Measurements from ENCODE around the gene IL9. TPM values are rescaled to one million over a fixed set of nuclear protein-coding genes. Genes with fewer than 3 reads are reported as not detected.

The IL9 gene
- under 1 TPM; 0.43 to 0.93 TPM for total RNA-seq

GRCh38 chr5:135895474-135896006, at the start of gene IL9:
Gene IL9 (minus strand): TSS chr5:135895841. CDS start chr5:135895816, 25 bp downstream.
- ATAC-seq (no peak), DNase-seq (ENCODE audit: low spot score in 2 of 2) (no peak)
- Mint-ChIP-seq H3K27ac (no peak within 1 kb of the TSS), H3K36me3 (no peaks in the 10 kb centered on the region), H3K9me3 (no peaks in the 10 kb centered on the region)

- Mint-ChIP-seq H3K36me3 (no peaks in the 10 kb centered on the region), H3K9me3 (no peaks in the 10 kb centered on the region), H3K27ac (no peak overlapping the region)
- ATAC-seq, result no peak
- peak in 1 of 2 donors; percentile 29 for DNase-seq (ENCODE audit: low spot score in 2 of 2)
Observed at GRCh38 chr5:135944967-135945560, 49.4 kb upstream of the IL9 start.

GRCh38 chr5:135944564-135944963, 48.9 kb upstream of the IL9 start:
- no peaks in the 10 kb centered on the region for H3K36me3 Mint-ChIP-seq

GRCh38 chr5:135942202-135942771, 46.6 kb upstream of the IL9 start:
- H3K27ac Mint-ChIP-seq, result no peak overlapping the region
- ATAC-seq (no peak), DNase-seq (ENCODE audit: low spot score in 2 of 2) (no peak)
- H3K36me3 Mint-ChIP-seq, result no peaks in the 10 kb centered on the region
- H3K9me3 Mint-ChIP-seq, result no peaks in the 10 kb centered on the region

More at GRCh38 chr5:135944564-135944963, 48.9 kb upstream of the IL9 start:
- no peak for ATAC-seq
- no peak overlapping the region for H3K27ac Mint-ChIP-seq
- DNase-seq (ENCODE audit: low spot score in 2 of 2), result no peak
- H3K9me3 Mint-ChIP-seq, result no peaks in the 10 kb centered on the region

GRCh38 chr5:135941711-135942110, 46.1 kb upstream of the IL9 start:
- no peaks in the 10 kb centered on the region for H3K9me3 Mint-ChIP-seq

GRCh38 chr5:135937245-135937911, 41.7 kb upstream of the IL9 start:
- no peaks in the 10 kb centered on the region for H3K9me3 Mint-ChIP-seq
- no peak for ATAC-seq
- DNase-seq (ENCODE audit: low spot score in 2 of 2), result no peak
- H3K36me3 Mint-ChIP-seq, result no peaks in the 10 kb centered on the region
- no peak overlapping the region for H3K27ac Mint-ChIP-seq

More at GRCh38 chr5:135941711-135942110, 46.1 kb upstream of the IL9 start:
- Mint-ChIP-seq H3K27ac (no peak overlapping the region), H3K36me3 (no peaks in the 10 kb centered on the region)
- DNase-seq (ENCODE audit: low spot score in 2 of 2) (no peak), ATAC-seq (no peak)

GRCh38 chr5:135934939-135935338, 39.3 kb upstream of the IL9 start:
- DNase-seq (ENCODE audit: low spot score in 2 of 2), result no peak
- Mint-ChIP-seq H3K9me3 (no peaks in the 10 kb centered on the region), H3K36me3 (no peaks in the 10 kb centered on the region), H3K27ac (no peak overlapping the region)
- ATAC-seq, result no peak

GRCh38 chr5:135930949-135931295, 35.3 kb upstream of the IL9 start:
- DNase-seq (ENCODE audit: low spot score in 2 of 2) (no peak), ATAC-seq (no peak)
- H3K27ac Mint-ChIP-seq, result no peak overlapping the region
- no peaks in the 10 kb centered on the region for H3K36me3 Mint-ChIP-seq
- H3K9me3 Mint-ChIP-seq, result no peaks in the 10 kb centered on the region

- no peak for ATAC-seq
- Mint-ChIP-seq H3K9me3 (no peaks in the 10 kb centered on the region), H3K36me3 (no peaks in the 10 kb centered on the region), H3K27ac (no peak overlapping the region)
- no peak for DNase-seq (ENCODE audit: low spot score in 2 of 2)
Observed at GRCh38 chr5:135930029-135930948, 34.6 kb upstream of the IL9 start.

- H3K9me3 Mint-ChIP-seq, result no peaks in the 10 kb centered on the region
Observed at GRCh38 chr5:135921388-135921787, 25.7 kb upstream of the IL9 start.

GRCh38 chr5:135920199-135920598, 24.6 kb upstream of the IL9 start:
- no peak for DNase-seq (ENCODE audit: low spot score in 2 of 2)
- H3K27ac Mint-ChIP-seq, result no peak overlapping the region
- ATAC-seq, result no peak
- no peaks in the 10 kb centered on the region for H3K9me3 Mint-ChIP-seq
- H3K36me3 Mint-ChIP-seq, result peaks cover 0 to 5% of the 10 kb centered on the region in 2 donors

More at GRCh38 chr5:135921388-135921787, 25.7 kb upstream of the IL9 start:
- H3K27ac Mint-ChIP-seq, result no peak overlapping the region
- no peak for DNase-seq (ENCODE audit: low spot score in 2 of 2)
- ATAC-seq, result no peak
- H3K36me3 Mint-ChIP-seq, result peaks cover 0 to 5% of the 10 kb centered on the region in 2 donors

- no peak for ATAC-seq
Observed at GRCh38 chr5:135916638-135917263, 21.1 kb upstream of the IL9 start.

GRCh38 chr5:135915466-135916001, 19.9 kb upstream of the IL9 start:
- peak in 1 of 2 donors; percentile 37 for ATAC-seq
- no peaks in the 10 kb centered on the region for H3K9me3 Mint-ChIP-seq
- DNase-seq (ENCODE audit: low spot score in 2 of 2), result no peak
- H3K36me3 Mint-ChIP-seq, result peaks cover 0 to 5% of the 10 kb centered on the region in 2 donors
- no peak overlapping the region for H3K27ac Mint-ChIP-seq

More at GRCh38 chr5:135916638-135917263, 21.1 kb upstream of the IL9 start:
- DNase-seq (ENCODE audit: low spot score in 2 of 2), result no peak
- H3K9me3 Mint-ChIP-seq, result no peaks in the 10 kb centered on the region
- no peak overlapping the region for H3K27ac Mint-ChIP-seq
- peaks cover 0 to 5% of the 10 kb centered on the region in 2 donors for H3K36me3 Mint-ChIP-seq

- peak in 1 of 2 donors; percentile 67 for ATAC-seq
- Mint-ChIP-seq H3K9me3 (no peaks in the 10 kb centered on the region), H3K27ac (no peak overlapping the region), H3K36me3 (peaks cover 0 to 5% of the 10 kb centered on the region in 2 donors)
- DNase-seq (ENCODE audit: low spot score in 2 of 2), result no peak
Observed at GRCh38 chr5:135913713-135914626, 18.3 kb upstream of the IL9 start.

GRCh38 chr5:135905144-135905543, 9.5 kb upstream of the IL9 start:
- no peaks in the 10 kb centered on the region for H3K36me3 Mint-ChIP-seq
- no peak for ATAC-seq
- no peaks in the 10 kb centered on the region for H3K9me3 Mint-ChIP-seq
- DNase-seq (ENCODE audit: low spot score in 2 of 2), result no peak
- no peak overlapping the region for H3K27ac Mint-ChIP-seq

All from activated naive CD4-positive, alpha-beta T cell treated with anti-CD3 and anti-CD28 coated beads, Interleukin-2, amount 50 U/mL, for 72 hours (primary cell).